GM12801 (cell line): ENCODE results near the gene INSRR.

Source experiments
- CTCF ChIP-seq: IDR thresholded peaks from one replicate; pipeline ENCODE4 v1.5.1; 2011; ENCODE audit warnings: control low read depth; ENCODE audit not compliant: insufficient read length; ENCODE audit errors: extremely low read depth

Gene INSRR

GRCh38 chr1:156845953-156846545 is 12.9 kb downstream of the INSRR start:
- no peak for TF ChIP-seq CTCF

GRCh38 chr1:156845055-156845952 is 13.6 kb downstream of the INSRR start:
- no peak for TF ChIP-seq CTCF

GRCh38 chr1:156844638-156845037 is 14.3 kb downstream of the INSRR start:
- TF ChIP-seq CTCF, result no peak

GRCh38 chr1:156844102-156844501 is 14.8 kb downstream of the INSRR start:
- TF ChIP-seq CTCF, result no peak

GRCh38 chr1:156842618-156843300 is 16.2 kb downstream of the INSRR start:
- TF ChIP-seq CTCF, result no peak

GRCh38 chr1:156841295-156841855 is 17.5 kb downstream of the INSRR start:
- no peak for TF ChIP-seq CTCF

GRCh38 chr1:156840898-156841279 is 18.0 kb downstream of the INSRR start:
- no peak for TF ChIP-seq CTCF
